Mucosa of stomach (tissue), 1 donor: ENCODE measurements around the gene OPN3.

Experiments used
- H3K27me3 ChIP-seq: one replicate; pipeline ENCODE4 v1.7.0; 2013; ENCODE audit warnings: mild to moderate bottlenecking, low read length; ENCODE audit not compliant: control insufficient read depth, insufficient read depth
- H3K36me3 ChIP-seq: one replicate; pipeline ENCODE4 v1.7.0; 2013; ENCODE audit warnings: low read length; ENCODE audit not compliant: control insufficient read depth, insufficient read depth
- H3K4me1 ChIP-seq: one replicate; pipeline ENCODE4 v1.7.0; 2013; ENCODE audit warnings: mild to moderate bottlenecking, low read length; ENCODE audit not compliant: control insufficient read depth, insufficient read depth
- H3K4me3 ChIP-seq: one replicate; pipeline ENCODE4 v1.7.0; 2013; ENCODE audit warnings: low read length
- H3K9ac ChIP-seq: one replicate; pipeline ENCODE4 v1.7.0; 2013; ENCODE audit warnings: mild to moderate bottlenecking, low read length, moderate library complexity
- H3K9me3 ChIP-seq: one replicate; pipeline ENCODE4 v1.7.0; 2013; ENCODE audit warnings: mild to moderate bottlenecking, low read length, moderate library complexity; ENCODE audit not compliant: control insufficient read depth
- donor health status: Pancreatic carcinoma.

The OPN3 gene

DNA sequence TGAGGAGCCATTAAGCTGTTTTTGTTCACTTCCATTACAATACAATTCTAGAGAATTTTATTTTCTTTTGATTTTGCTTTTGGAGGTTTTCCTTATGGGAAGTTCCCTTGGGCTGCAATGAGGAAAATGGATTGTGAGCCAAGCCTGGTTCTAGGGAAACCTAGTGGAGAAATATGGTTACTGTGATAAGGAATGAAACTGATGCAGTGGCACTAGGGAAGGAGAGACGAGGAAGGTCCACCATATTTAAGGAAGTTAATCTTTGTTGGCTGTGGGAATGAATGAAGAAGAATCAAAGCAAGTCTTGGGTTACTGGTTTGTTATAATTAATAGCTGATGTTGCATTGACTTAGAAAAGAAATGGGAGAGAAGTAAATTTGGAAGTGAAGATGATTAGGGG lies 28.4 kb downstream of the OPN3 start:
- H3K9me3 ChIP-seq: no peaks in the 10 kb centered on the region
- no peak overlapping the region for H3K4me3 ChIP-seq
- no peaks in the 10 kb centered on the region for H3K36me3 ChIP-seq
- peaks cover 17% of the 10 kb centered on the region for H3K4me1 ChIP-seq
- no peaks in the 10 kb centered on the region for H3K27me3 ChIP-seq
- no peak overlapping the region for H3K9ac ChIP-seq

DNA sequence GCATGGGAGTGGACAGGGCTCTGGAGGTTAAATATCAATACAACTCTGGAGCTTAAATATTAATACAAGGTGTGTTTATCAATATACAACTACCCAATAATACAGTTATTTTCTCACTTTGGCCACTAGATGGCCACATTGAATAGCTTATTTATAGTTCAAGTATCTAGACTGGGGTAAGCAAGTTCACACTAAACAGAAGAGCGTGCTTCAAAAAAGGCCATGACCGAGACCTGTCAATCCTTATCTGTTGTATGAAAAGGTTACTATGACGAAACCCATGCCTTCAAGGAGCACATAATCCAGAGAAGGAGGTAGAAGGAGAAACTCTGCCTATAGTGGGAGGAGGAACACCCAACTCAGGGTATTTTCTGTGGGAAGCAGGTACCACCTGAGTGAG lies 29.1 kb downstream of the OPN3 start:
- no peaks in the 10 kb centered on the region for H3K27me3 ChIP-seq
- H3K9ac ChIP-seq: no peak overlapping the region
- H3K4me3 ChIP-seq: no peak overlapping the region
- H3K4me1 ChIP-seq: peaks cover 17% of the 10 kb centered on the region
- no peaks in the 10 kb centered on the region for H3K36me3 ChIP-seq
- H3K9me3 ChIP-seq: no peaks in the 10 kb centered on the region

DNA sequence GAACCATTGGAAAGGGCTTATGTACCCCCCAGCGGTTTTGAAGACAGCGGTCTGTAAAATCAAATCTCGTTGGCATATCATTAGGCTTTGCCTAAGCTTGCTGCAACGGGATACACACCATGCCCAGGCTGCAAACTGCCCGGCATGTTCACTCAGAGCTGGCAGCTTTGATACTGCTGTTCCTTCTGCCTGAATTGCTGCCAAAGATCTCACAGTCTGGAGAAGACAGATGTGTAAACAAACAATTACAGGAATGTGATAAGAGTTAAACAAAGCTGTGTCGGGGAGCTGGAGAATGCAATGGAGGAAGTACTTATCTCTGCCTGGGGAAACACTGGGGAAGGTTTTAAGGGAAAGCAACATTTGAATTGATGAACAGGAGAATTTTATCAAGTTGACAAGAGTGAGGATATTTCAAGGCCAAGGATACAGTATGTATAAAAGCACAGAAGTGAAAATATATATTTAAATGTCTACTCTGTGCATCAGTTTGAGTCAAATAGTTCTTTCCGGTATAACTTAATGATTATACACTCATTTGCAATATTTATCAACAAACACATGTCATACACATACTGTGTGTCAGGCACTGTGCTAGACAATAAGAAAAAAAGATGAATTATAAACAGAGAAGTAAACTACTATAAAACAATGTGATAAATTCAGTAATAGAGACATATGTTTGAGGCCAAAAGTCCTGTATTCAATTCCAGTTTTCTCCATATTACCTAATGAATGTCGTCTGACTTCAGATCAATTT lies 29.9 kb downstream of the OPN3 start:
- Histone ChIP-seq H3K4me3 (no peak overlapping the region), H3K36me3 (no peaks in the 10 kb centered on the region), H3K4me1 (peaks cover 17% of the 10 kb centered on the region), H3K9ac (no peak overlapping the region), H3K9me3 (no peaks in the 10 kb centered on the region), H3K27me3 (no peaks in the 10 kb centered on the region)

- H3K27me3 ChIP-seq: no peaks in the 10 kb centered on the region
- peaks cover 17% of the 10 kb centered on the region for H3K4me1 ChIP-seq
- no peaks in the 10 kb centered on the region for H3K36me3 ChIP-seq
- H3K9me3 ChIP-seq: no peaks in the 10 kb centered on the region
- no peak overlapping the region for H3K9ac ChIP-seq
- H3K4me3 ChIP-seq: no peak overlapping the region
Observed at GRCh38 chr1:241608379-241609033, 31.7 kb downstream of the OPN3 start.

DNA sequence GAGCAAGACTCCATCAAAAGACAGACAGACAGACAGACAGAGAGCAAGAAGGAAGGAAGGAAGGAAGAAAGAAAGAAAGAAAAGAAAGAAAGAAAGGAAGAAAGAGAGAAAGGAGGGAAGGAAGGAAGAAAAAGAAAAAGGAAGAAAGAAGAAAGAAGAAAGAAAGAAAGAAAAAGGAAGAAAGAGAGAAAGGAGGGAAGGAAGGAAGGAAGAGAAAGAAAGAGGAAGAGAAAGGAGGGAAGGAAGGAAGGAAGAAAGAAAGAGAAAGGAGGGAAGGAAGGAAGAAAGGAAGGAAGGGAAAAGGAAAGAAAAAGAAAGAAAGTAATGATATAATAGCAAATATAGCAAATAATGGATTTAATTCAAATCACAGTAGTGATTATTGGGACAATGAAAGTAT lies 32.7 kb downstream of the OPN3 start:
- Histone ChIP-seq H3K9me3 (no peaks in the 10 kb centered on the region), H3K36me3 (no peaks in the 10 kb centered on the region), H3K27me3 (no peaks in the 10 kb centered on the region), H3K4me3 (no peak overlapping the region), H3K9ac (no peak overlapping the region), H3K4me1 (peaks cover 17% of the 10 kb centered on the region)

DNA sequence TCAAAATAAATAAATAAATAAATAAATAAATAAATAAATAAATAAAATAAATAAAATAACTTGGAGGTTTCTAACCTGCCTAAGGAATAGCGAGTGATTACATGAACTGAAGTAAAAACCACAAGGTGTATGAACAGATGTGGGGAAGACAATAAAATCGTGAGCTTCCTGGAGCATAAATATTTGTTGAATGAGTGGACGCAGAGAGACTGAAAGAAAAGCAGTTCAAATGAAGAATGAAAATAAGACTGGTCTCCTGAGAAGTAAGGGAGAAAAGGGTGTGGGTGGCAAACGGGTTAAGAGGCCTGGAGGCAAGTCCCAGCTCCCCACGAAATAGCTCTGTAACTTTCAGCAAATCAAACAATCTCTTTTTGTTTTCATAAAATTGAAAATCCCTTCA lies 33.6 kb downstream of the OPN3 start:
- no peaks in the 10 kb centered on the region for H3K9me3 ChIP-seq
- no peak overlapping the region for H3K9ac ChIP-seq
- peaks cover 15% of the 10 kb centered on the region for H3K4me1 ChIP-seq
- no peaks in the 10 kb centered on the region for H3K27me3 ChIP-seq
- H3K36me3 ChIP-seq: no peaks in the 10 kb centered on the region
- H3K4me3 ChIP-seq: no peak overlapping the region

DNA sequence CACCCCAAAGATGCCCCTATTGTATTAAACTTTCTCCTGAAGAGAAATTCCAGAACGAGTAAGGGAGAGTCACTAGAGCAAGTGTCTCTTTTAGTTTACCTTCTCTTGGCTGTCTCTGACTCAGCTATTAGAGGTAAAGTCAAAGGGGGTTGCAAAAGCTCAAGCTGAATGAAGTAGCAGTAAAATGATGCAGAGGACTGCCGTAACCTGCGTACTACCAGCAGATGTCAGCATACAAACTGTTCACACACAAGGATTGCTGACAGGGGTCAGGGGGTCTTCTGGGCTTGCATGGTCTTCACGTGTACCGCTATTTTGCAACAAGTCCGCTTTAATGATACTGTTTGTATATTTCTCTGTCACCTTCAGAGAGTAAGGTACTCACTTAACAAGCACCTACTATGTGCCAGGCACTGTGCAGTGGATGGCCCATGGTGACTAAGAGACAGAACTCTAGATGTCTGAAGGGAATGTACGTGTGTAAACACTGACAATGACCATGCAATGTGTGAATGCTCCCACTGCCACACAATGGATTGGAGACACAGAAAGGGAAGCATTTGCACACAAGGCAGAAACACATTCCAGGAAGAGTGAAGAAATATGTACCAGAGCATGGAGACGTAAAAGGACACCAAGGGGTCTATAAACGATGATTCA lies 34.9 kb downstream of the OPN3 start:
- H3K9me3 ChIP-seq: no peaks in the 10 kb centered on the region
- no peaks in the 10 kb centered on the region for H3K36me3 ChIP-seq
- no peaks in the 10 kb centered on the region for H3K27me3 ChIP-seq
- H3K4me1 ChIP-seq: peaks cover 4% of the 10 kb centered on the region
- H3K4me3 ChIP-seq: no peak overlapping the region
- H3K9ac ChIP-seq: no peak overlapping the region

- Histone ChIP-seq H3K9ac (no peak overlapping the region), H3K4me1 (no peaks in the 10 kb centered on the region), H3K4me3 (no peak overlapping the region), H3K36me3 (no peaks in the 10 kb centered on the region), H3K9me3 (no peaks in the 10 kb centered on the region), H3K27me3 (no peaks in the 10 kb centered on the region)
Observed at GRCh38 chr1:241603731-241604245, 36.4 kb downstream of the OPN3 start.

DNA sequence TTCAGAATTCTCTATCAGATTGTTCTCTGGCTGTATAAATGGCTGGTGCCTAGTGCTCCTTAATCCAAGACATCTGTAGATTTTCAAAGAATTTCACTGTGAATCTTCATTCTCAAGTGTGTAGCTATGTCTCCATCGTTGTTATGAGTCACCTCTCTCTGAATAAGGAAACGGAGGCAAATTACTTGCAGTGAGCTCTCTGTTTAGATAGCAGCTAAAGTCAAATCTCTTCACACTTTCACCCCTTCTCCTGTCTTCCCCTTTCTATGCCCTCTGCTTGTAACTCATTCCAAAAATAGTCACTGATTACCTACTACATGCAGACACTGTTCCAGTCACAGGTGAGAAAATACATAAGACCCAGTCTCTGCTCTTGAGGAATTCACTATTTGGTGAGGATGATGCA lies 39.7 kb downstream of the OPN3 start:
- Histone ChIP-seq H3K4me3 (no peak overlapping the region), H3K36me3 (no peaks in the 10 kb centered on the region), H3K27me3 (no peaks in the 10 kb centered on the region), H3K4me1 (no peaks in the 10 kb centered on the region), H3K9ac (no peak overlapping the region), H3K9me3 (no peaks in the 10 kb centered on the region)

GRCh38 chr1:241598249-241598648 lies 41.9 kb downstream of the OPN3 start:
- Histone ChIP-seq H3K4me3 (no peak overlapping the region), H3K4me1 (no peaks in the 10 kb centered on the region), H3K36me3 (no peaks in the 10 kb centered on the region), H3K9ac (no peak overlapping the region), H3K9me3 (no peaks in the 10 kb centered on the region), H3K27me3 (no peaks in the 10 kb centered on the region)

DNA sequence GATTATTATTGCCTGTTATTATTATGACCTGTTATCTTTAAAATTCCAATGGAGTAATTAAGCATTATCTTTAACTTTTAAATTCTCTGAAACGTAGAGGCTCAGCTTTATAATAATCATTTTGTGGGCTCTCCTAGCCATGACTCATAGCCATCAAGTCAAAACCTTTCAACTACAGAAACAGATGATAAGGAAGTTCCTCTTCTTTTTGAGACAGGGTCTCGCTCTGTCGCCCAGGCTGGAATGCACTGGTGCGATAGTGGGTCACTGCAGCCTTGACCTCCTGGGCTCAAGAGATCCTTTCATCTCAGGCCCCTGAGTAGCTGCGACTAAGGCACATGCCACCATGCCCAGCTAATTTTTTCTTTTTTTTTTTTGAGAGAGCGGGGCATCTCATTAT lies 43.5 kb downstream of the OPN3 start:
- Histone ChIP-seq H3K36me3 (no peaks in the 10 kb centered on the region), H3K9ac (no peak overlapping the region), H3K4me3 (no peak overlapping the region), H3K27me3 (no peaks in the 10 kb centered on the region), H3K9me3 (no peaks in the 10 kb centered on the region), H3K4me1 (no peaks in the 10 kb centered on the region)

DNA sequence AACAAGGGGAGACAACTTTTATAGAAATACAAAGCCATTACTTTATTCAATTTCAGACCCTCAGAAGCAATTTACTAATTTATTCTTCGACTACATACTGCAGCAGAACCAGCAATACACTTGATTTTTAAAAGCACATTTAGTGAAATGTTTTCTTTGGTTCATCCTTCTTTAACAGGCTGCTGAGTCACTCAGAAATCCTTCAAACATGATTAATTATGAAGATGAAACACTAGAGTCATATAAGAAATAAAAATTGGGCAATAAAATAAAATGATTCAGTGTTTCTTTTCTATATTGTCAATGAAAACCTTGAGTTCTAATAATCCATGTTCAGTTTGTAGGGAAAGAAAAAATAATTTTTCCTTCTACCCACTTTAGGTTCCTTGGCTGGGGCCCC lies 47.0 kb downstream of the OPN3 start:
- H3K27me3 ChIP-seq: no peaks in the 10 kb centered on the region
- no peak overlapping the region for H3K4me3 ChIP-seq
- no peak overlapping the region for H3K9ac ChIP-seq
- no peaks in the 10 kb centered on the region for H3K4me1 ChIP-seq
- no peaks in the 10 kb centered on the region for H3K9me3 ChIP-seq
- H3K36me3 ChIP-seq: no peaks in the 10 kb centered on the region
